Fibroblast of mammary gland (primary cell): ENCODE results near the gene SAPCD2.

Experiments used
- DNase-seq: peaks from one replicate; pipeline ENCODE4 v3.0.0-alpha.2; 2010; ENCODE audit warnings: low read depth
- H3K4me3 ChIP-seq: 2 replicates; pipeline ENCODE4 v1.5.1; 2011; ENCODE audit warnings: low read depth, mild to moderate bottlenecking, low read length, moderate library complexity; ENCODE audit not compliant: control insufficient read depth
- TF ChIP-seq, protein P1 (sequence below): conservative IDR thresholded peaks from 2 replicates; pipeline ENCODE4 v1.5.1; 2011; ENCODE audit warnings: low read depth, low read length, inconsistent platforms; ENCODE audit not compliant: control insufficient read depth, insufficient read depth

Gene SAPCD2

DNA sequence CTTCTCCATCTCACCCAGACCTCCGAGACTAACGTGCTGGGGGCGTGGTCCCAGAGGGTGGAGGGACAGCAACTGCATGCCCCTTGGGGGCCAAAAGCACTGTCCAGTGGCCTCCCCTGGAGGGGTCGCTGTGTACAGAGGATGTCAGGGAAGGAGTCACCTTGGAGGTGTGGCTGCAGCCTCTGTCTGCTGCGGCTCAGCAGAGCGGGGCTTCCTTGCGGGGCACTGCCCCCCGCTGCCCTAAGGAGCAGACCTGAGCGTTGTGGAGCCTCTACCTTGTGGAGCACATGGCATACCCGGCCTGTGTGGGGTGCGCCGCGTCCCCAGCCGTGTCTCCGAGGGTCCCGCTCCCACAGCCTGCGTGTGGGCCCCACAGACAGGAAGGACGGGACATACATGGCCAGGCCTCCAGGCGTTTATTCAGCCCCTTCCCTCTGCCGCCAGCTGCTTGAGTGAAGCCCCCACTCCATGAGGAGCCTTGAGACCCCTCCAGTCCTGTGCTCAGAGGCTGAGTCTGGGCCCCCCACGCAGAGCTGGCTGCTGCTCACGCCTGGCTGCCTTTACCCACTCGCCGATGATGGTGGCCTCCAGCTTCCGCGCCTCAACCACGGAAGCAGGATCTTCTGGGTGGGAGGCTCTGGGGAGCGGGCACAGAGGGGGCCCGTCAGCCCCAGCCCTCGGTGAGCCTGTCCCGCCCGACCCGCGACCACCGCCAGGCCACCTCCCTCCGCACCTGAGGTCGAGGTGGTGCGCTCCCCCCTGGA lies 40.0 kb upstream of the SAPCD2 start:
- no peak overlapping the region for H3K4me3 ChIP-seq
- TF ChIP-seq, protein P1, sequence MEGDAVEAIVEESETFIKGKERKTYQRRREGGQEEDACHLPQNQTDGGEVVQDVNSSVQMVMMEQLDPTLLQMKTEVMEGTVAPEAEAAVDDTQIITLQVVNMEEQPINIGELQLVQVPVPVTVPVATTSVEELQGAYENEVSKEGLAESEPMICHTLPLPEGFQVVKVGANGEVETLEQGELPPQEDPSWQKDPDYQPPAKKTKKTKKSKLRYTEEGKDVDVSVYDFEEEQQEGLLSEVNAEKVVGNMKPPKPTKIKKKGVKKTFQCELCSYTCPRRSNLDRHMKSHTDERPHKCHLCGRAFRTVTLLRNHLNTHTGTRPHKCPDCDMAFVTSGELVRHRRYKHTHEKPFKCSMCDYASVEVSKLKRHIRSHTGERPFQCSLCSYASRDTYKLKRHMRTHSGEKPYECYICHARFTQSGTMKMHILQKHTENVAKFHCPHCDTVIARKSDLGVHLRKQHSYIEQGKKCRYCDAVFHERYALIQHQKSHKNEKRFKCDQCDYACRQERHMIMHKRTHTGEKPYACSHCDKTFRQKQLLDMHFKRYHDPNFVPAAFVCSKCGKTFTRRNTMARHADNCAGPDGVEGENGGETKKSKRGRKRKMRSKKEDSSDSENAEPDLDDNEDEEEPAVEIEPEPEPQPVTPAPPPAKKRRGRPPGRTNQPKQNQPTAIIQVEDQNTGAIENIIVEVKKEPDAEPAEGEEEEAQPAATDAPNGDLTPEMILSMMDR = no peak
- no peak for DNase-seq

DNA sequence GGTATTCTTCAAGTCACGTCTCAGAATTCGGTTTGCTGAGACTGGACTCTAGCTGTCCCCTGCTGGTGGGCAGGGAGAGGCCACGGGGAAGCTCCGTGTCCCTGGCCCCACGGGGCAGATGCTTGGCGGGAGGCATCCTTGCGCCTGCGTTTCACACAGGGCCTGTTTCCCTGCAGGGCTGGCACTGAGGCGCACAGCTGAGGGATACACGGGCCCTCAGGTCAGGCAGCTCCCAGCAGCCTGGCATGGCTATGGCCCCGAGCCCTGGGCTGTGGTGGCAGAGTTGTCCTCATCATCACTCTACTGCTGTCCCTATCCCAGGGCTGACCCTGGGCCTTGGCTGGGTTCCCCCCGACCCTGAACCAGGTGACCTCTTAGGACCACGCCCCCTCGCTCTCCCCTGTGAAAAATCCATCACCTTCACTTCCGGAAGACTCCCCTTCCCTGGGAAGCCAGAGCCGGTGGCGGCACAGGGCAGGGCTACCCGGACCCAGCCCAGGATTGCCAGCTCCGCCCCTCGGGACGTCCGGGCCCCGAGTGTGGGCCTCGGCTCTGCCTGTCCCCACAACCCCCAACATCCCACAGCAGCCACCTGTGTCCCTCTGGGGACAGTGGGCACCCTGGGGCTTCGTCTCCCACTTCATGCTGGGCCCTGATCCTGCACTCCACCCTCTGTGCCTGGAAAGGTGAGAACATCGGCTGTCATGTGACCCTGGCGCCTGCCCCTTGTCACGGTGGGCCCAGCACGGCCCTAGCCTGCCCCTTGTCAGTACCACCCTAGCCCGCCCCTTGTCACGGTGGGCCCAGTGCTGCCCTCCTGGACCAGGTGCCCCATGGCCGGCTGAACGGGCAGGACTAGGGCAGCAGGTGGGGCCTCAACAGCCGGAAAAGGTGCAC lies 39.1 kb upstream of the SAPCD2 start:
- TF ChIP-seq, protein P1 = no peak
- DNase-seq = no peak
- H3K4me3 ChIP-seq = no peak overlapping the region

DNA sequence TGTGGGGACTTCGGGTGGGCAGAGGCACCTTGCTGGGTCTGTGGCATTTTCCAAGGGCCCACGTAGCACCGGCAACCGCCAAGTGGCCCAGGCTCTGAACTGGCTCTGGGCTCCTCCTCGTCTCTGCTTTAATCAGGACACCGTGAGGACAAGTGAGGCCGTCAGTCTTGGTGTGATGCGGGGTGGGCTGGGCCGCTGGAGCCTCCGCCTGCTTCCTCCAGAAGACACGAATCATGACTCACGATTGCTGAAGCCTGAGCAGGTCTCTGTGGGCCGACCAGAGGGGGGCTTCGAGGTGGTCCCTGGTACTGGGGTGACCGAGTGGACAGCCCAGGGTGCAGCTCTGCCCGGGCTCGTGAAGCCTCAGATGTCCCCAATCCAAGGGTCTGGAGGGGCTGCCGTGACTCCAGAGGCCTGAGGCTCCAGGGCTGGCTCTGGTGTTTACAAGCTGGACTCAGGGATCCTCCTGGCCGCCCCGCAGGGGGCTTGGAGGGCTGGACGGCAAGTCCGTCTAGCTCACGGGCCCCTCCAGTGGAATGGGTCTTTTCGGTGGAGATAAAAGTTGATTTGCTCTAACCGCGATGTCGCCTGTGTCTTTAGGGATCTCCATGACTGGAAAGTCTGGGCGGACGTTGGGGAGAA lies 38.4 kb upstream of the SAPCD2 start:
- no peak for DNase-seq
- TF ChIP-seq, protein P1 = no peak
- H3K4me3 ChIP-seq = no peak overlapping the region

DNA sequence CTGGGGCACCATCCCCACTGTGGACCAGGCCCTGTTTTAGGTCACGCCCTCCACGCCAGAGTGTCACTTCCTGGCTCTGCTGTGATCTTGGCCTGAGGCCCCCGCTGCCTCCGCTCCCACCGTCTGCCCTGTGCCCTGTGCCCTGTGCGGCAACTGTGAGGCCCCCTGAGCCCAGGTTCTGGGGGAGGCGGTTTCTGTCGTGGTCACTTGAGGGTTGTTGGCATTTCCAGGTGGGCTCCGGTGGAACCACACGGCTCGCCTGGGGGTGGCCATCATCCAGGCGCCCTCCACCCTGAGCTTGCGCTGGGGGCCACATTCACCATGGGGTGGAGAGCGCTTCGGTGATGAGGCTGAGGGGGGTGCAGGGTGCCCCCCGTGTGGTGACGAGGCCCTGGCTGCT lies 37.6 kb upstream of the SAPCD2 start:
- H3K4me3 ChIP-seq = no peak overlapping the region
- TF ChIP-seq, protein P1 = no peak
- DNase-seq = no peak

DNA sequence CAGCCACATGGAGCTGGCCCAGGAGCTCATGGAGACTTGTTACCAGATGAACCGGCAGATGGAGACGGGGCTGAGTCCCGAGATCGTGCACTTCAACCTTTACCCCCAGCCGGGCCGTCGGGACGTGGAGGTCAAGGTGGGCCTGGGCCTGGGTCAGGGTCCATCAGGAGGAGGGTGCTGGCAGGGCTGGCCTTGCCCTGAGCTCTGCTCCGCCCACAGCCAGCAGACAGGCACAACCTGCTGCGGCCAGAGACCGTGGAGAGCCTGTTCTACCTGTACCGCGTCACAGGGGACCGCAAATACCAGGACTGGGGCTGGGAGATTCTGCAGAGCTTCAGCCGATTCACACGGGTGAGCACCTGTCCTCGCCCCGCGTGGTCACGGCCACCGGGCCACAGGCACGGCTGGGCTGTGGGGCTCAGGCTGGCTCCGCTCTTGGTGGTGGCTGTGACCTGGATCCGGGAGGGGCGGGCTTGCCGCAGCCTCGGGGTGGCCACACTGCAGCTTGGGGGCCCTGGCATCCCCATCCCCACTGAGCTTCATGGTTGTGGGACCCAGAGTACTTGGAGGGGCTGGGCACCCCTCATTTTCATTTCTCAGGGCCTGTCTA lies 37.1 kb upstream of the SAPCD2 start:
- TF ChIP-seq, protein P1 = no peak

DNA sequence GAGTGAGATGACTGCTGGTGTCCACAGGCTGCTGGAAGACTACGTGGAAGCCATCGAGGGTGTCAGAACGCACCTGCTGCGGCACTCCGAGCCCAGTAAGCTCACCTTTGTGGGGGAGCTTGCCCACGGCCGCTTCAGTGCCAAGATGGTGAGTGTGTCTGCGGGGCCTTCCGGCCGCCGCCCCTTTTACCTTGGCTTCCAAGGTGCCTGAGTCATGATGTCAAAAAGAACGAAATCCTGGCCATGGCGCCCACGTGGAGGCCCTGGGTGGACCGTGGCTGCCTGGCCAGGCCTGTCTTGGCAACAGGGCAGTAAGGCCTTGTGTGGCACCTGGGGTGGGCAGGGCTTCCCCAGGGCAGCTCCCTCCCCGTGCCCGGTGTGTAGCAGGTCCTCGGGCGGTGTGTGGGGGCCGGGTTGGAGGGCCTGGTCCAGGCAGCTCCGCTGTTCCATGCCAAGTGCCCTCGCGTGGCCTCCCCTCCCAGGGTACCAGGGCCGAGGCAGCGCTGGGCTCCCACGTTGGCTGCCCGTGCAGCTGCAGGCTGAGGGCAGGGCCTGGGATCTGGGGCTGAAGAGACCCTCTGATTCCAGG lies 36.4 kb upstream of the SAPCD2 start:
- H3K4me3 ChIP-seq = no peak overlapping the region

More for the DNA sequence above, 37.1 kb upstream of the SAPCD2 start:
- no peak overlapping the region for H3K4me3 ChIP-seq
- DNase-seq = no peak

More for the DNA sequence above, 36.4 kb upstream of the SAPCD2 start:
- DNase-seq = no peak
- TF ChIP-seq, protein P1 = no peak
